Measurements from ENCODE around the gene ITGB7. TPM values are rescaled to one million over a fixed set of nuclear protein-coding genes. Genes with fewer than 3 reads are reported as not detected.

The ITGB7 gene
- total RNA-seq, 1 donor from 2014 or later: not detected

DNA sequence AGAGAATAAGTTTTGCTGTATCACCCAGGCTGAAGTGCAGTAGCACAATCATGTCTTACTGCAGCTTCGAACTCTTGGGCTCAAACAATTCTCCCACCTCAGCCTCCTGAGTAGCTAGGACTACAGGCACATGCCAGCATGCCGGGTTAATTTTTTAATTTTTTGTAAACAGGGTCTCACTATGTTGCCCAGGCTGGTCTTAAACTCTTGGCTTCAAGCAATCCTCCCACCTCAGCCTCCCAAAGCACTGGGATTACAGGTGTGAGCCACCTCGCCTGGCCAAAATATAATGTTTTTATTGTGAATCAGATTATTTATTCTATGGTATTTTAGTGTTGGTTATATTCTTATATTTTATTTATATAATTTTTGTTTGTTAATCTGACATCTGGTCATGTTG is 30.3 kb downstream of the ITGB7 start:
- Histone ChIP-seq H3K9me3 (ENCODE audit: low read depth) (no peaks in the 10 kb centered on the region), H3K4me1 (peaks cover 24% of the 10 kb centered on the region), H3K4me2 (no peak overlapping the region), H3K4me3 (no peak overlapping the region), H3K27me3 (peaks cover 57% of the 10 kb centered on the region), H3K79me2 (ENCODE audit: low read depth) (peaks cover 10% of the 10 kb centered on the region), H3F3A (ENCODE audit: low read depth) (peaks cover 48% of the 10 kb centered on the region), H3K36me3 (no peaks in the 10 kb centered on the region), H2AFZ (replicated peaks) (no peak overlapping the region), H4K20me1 (ENCODE audit: low read depth) (peaks cover 9% of the 10 kb centered on the region), H3K27ac (no peak overlapping the region), H3K9ac (no peak overlapping the region)
- H3K27ac Mint-ChIP-seq: no peak overlapping the region
- TF ChIP-seq EZH2 (IDR thresholded peaks at IDR 0.05) (no peak), EZH2phosphoT487 (IDR thresholded peaks at IDR 0.05) (no peak)
- TF ChIP-seq, protein P1, sequence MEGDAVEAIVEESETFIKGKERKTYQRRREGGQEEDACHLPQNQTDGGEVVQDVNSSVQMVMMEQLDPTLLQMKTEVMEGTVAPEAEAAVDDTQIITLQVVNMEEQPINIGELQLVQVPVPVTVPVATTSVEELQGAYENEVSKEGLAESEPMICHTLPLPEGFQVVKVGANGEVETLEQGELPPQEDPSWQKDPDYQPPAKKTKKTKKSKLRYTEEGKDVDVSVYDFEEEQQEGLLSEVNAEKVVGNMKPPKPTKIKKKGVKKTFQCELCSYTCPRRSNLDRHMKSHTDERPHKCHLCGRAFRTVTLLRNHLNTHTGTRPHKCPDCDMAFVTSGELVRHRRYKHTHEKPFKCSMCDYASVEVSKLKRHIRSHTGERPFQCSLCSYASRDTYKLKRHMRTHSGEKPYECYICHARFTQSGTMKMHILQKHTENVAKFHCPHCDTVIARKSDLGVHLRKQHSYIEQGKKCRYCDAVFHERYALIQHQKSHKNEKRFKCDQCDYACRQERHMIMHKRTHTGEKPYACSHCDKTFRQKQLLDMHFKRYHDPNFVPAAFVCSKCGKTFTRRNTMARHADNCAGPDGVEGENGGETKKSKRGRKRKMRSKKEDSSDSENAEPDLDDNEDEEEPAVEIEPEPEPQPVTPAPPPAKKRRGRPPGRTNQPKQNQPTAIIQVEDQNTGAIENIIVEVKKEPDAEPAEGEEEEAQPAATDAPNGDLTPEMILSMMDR (IDR thresholded peaks at IDR 0.05): no peak
- H3K36me3 Mint-ChIP-seq: peaks cover 1% of the 10 kb centered on the region
- peaks cover 10% of the 10 kb centered on the region for H3K27me3 Mint-ChIP-seq (ENCODE audit: insufficient read depth, low read depth)
- no peaks in the 10 kb centered on the region for H3K9me3 Mint-ChIP-seq
- DNase-seq (ENCODE audit: low spot score): no peak
- peaks cover 32% of the 10 kb centered on the region for H3K4me1 Mint-ChIP-seq
- H3K4me3 Mint-ChIP-seq: no peak overlapping the region

DNA sequence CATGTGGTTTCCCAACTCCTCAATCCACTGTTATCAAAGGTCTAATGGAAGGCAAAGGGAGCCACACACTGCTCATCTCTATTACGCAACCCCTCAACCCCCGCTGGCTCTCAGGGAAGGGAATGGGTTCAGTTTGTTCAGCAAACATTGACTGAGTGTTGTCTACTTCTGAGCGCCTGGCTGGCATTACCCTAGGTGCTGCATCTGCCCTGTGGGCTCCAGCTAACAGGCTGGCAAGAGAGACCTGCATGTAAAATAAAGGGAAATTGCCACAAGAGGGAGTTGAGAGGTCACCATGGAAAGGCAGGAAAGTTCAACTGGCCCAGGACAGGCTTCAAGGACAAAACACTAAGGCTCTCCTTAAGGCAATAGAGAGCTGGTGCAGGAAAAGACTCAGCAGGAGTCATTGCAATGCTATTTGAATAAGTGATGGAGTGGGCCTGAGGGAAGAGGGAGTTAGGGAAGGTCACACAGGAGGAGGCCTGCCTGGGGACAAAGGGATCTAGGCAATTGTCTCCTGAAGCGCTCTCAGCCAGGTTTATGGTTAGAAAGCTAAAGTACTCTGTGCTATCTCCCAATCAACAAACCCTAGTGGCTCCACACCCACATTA is 32.1 kb downstream of the ITGB7 start:
- Histone ChIP-seq H3K9me3 (ENCODE audit: low read depth) (no peaks in the 10 kb centered on the region), H2AFZ (replicated peaks) (no peak overlapping the region), H3K4me3 (no peak overlapping the region), H3K27ac (no peak overlapping the region), H4K20me1 (ENCODE audit: low read depth) (peaks cover 9% of the 10 kb centered on the region), H3K79me2 (ENCODE audit: low read depth) (peaks cover 6% of the 10 kb centered on the region), H3K4me1 (peaks cover 21% of the 10 kb centered on the region), H3K27me3 (peaks cover 57% of the 10 kb centered on the region), H3K36me3 (no peaks in the 10 kb centered on the region), H3K4me2 (no peak overlapping the region), H3F3A (ENCODE audit: low read depth) (peaks cover 31% of the 10 kb centered on the region), H3K9ac (no peak overlapping the region)
- H3K4me1 Mint-ChIP-seq: peaks cover 26% of the 10 kb centered on the region
- DNase-seq (ENCODE audit: low spot score): peak; percentile 59
- TF ChIP-seq, protein P1 (IDR thresholded peaks at IDR 0.05): peak; percentile 52
- no peak for TF ChIP-seq EZH2 (IDR thresholded peaks at IDR 0.05)
- H3K4me3 Mint-ChIP-seq: no peak overlapping the region
- H3K36me3 Mint-ChIP-seq: peaks cover 4% of the 10 kb centered on the region
- H3K27me3 Mint-ChIP-seq (ENCODE audit: insufficient read depth, low read depth): peaks cover 6% of the 10 kb centered on the region
- no peaks in the 10 kb centered on the region for H3K9me3 Mint-ChIP-seq
- peak overlapping the region; percentile 40 for H3K27ac Mint-ChIP-seq

DNA sequence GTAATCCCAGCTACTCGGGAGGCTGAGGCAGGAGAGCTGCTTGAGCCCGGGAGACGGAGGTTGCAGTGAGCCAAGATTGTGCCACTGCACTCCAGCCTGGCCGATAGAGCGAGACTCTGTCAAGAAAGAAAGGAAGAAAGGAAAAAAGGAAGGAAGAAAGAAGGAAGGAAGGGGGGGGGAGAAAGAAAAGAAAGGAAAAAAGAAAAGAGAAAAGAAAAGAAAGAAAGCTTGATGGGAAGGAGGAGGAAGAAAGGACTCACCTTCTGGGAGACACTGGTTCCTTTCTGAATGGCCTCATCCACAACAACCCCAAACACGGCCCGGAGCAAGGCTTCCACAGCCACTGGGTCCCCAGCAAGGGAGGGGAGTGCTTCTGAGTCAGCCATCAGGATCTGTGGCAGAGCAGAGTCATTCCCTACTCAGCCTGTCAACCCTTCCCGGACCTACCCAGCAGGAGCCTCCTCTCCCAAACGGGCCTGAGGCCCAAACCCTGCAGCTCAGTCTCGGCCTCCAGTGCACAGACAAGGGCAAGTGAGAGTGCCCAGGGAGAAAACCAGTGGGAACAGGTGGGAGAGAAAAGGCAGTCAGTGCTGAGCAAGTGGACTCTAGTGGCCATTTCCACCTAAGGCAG is 33.9 kb downstream of the ITGB7 start:
- no peak overlapping the region for H3K27ac Mint-ChIP-seq
- H3K36me3 ChIP-seq: no peaks in the 10 kb centered on the region

More for the DNA sequence above, 33.9 kb downstream of the ITGB7 start:
- Mint-ChIP-seq H3K36me3 (peaks cover 4% of the 10 kb centered on the region), H3K4me3 (no peak overlapping the region), H3K27me3 (ENCODE audit: insufficient read depth, low read depth) (peaks cover 6% of the 10 kb centered on the region), H3K4me1 (peaks cover 16% of the 10 kb centered on the region), H3K9me3 (no peaks in the 10 kb centered on the region)
- no peak overlapping the region for H3K4me3 ChIP-seq
- peaks cover 12% of the 10 kb centered on the region for H3K4me1 ChIP-seq
- H3K9me3 ChIP-seq (ENCODE audit: low read depth): no peaks in the 10 kb centered on the region
- H3K27me3 ChIP-seq: peaks cover 53% of the 10 kb centered on the region
- peaks cover 18% of the 10 kb centered on the region for H3F3A ChIP-seq (ENCODE audit: low read depth)
- DNase-seq (ENCODE audit: low spot score): no peak
- peaks cover 9% of the 10 kb centered on the region for H4K20me1 ChIP-seq (ENCODE audit: low read depth)
- H3K27ac ChIP-seq: no peak overlapping the region
- TF ChIP-seq, protein P1 (IDR thresholded peaks at IDR 0.05): no peak
- TF ChIP-seq EZH2 (IDR thresholded peaks at IDR 0.05): no peak
- TF ChIP-seq EZH2phosphoT487 (IDR thresholded peaks at IDR 0.05): no peak
- no peak overlapping the region for H3K9ac ChIP-seq
- no peak overlapping the region for H2AFZ ChIP-seq (replicated peaks)
- H3K79me2 ChIP-seq (ENCODE audit: low read depth): no peaks in the 10 kb centered on the region
- H3K4me2 ChIP-seq: no peak overlapping the region
